GM19193 (cell line): Measurements from ENCODE around the gene DUSP5.

Source experiments
- POLR2A ChIP-seq: IDR thresholded peaks from 4 replicates; pipeline ENCODE4 v1.6.1; 2011; ENCODE audit not compliant: insufficient read depth, insufficient read length; ENCODE audit errors: extremely low read depth

Gene DUSP5

GRCh38 chr10:110544958-110545537 is 47.3 kb downstream of the DUSP5 start:
- TF ChIP-seq POLR2A, result no peak

DNA sequence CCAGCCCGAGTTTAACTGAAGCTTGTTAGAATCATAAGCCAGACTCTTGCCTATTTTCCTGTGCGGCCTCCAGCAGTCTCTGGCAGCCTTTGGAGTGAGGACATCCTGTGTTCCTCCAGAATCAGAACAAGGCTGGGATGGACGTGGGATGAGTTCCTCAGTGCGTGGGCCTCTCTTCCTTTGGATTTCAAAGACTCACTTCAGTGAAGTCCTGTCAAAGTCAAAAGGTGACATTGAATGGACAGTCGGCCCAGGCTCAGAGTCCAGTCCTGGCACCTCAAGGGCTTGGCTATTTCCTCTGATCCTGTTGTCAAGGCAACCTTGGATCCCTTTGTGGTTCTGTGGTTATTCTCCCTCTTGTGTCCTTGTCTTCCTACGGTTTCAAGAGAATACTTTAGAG is 48.4 kb downstream of the DUSP5 start:
- TF ChIP-seq POLR2A, result no peak

DNA sequence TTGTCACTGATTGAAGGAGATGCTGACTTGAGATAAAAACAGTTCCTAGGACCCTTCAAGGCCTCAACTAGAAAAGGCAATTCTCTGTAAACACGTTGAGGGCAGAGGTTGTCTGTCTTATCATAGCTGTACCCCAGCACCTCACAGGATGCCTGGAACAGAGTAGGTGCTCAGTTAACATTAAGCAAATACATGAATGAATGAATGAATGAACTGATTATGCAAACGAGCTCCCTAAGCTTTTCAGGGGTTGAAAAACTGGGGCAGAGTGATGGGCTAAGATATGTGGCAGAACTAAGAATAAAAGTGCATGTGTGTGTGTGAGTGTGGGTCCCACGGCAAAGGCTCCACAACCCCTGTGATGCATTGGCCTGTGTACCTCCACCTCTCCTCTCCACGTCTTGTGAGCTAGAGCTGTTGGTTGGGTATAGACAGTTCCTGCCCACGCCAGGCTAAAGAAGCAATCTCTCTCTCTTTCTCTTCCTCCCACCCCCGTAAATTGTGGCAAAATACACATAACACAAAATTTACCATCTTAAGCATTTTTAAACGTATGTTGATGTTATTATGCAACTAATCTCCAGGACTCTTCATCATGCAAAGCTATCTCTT is 48.9 kb downstream of the DUSP5 start:
- no peak for TF ChIP-seq POLR2A

GRCh38 chr10:110547139-110547761 is 49.5 kb downstream of the DUSP5 start:
- no peak for TF ChIP-seq POLR2A

- TF ChIP-seq POLR2A, result no peak
Measured at GRCh38 chr10:110548002-110548401, 50.3 kb downstream of the DUSP5 start.

- no peak for TF ChIP-seq POLR2A
Measured at GRCh38 chr10:110549211-110549610, 51.5 kb downstream of the DUSP5 start.

- TF ChIP-seq POLR2A, result no peak
Measured at GRCh38 chr10:110553905-110554304, 56.2 kb downstream of the DUSP5 start.

GRCh38 chr10:110556296-110556695 is 58.6 kb downstream of the DUSP5 start:
- TF ChIP-seq POLR2A, result no peak

- no peak for TF ChIP-seq POLR2A
Measured at GRCh38 chr10:110556969-110557601, 59.4 kb downstream of the DUSP5 start.

- TF ChIP-seq POLR2A, result no peak
Measured at GRCh38 chr10:110558041-110558440, 60.3 kb downstream of the DUSP5 start.

DNA sequence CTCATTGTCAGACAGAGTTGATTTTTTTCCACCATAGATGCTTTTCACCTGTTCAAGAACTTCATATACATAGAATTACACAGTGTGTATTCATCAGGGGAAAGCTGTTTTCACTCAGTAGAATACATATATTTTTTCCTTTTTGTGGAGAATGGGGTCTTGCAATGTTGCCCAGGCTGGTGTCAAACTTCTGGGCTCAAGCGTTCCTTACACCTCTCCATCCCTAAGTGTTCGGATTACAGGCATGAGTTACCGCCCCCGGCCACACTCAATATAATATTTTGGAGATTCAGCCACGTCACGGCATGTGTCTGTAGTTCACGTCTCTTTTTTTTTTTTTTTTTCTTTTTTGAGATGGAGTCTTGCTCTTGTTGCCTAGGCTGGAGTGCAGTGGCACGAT is 62.3 kb downstream of the DUSP5 start:
- no peak for TF ChIP-seq POLR2A
